Right cardiac atrium (tissue), 5 donors: Measurements from ENCODE around the gene DPP9. TPM values are rescaled to one million over a fixed set of nuclear protein-coding genes. Genes with fewer than 3 reads are reported as not detected.

Experiments
- ATAC-seq, 2 donors: fragments of 200-7000 bp; cut with Tn5 transposase; one replicate each; pipeline versions ENCODE4 v1.8.0 to v1.9.1; 2020; ENCODE audit warnings: moderate library complexity in 2 of 2, mild to moderate bottlenecking in 1 of 2
- DNase-seq, 3 donors: peaks; one replicate each; pipeline ENCODE4 v3.0.0-alpha.2; 2020
- H3K27ac ChIP-seq: one replicate; pipeline ENCODE4 v1.5.1; 2013; ENCODE audit warnings: mild to moderate bottlenecking, low read length, control low read depth, moderate library complexity
- H3K27me3 ChIP-seq: one replicate; pipeline ENCODE4 v1.6.1; 2013; ENCODE audit not compliant: control insufficient read depth, insufficient read depth
- H3K4me1 ChIP-seq: one replicate; pipeline ENCODE4 v1.6.1; 2013; ENCODE audit warnings: low read length; ENCODE audit not compliant: control insufficient read depth, insufficient read depth
- H3K4me3 ChIP-seq: one replicate; pipeline ENCODE4 v1.5.1; 2013; ENCODE audit warnings: low read length, control low read depth
- H3K9me3 ChIP-seq: one replicate; pipeline ENCODE4 v1.6.1; 2013; ENCODE audit warnings: low read length; ENCODE audit not compliant: control insufficient read depth
- WGBS: extraction: QIAGEN DNeasy Blood & Tissue Kit; methylation state at CpG from one replicate; pipeline ENCODE4 v1.1.7; 2013; 5-methylcytosine and 5-hydroxymethylcytosine counted together
- intact Hi-C, 4 donors: fragments of 100-400 bp; cut with DNase I; formaldehyde crosslinking; loops; one replicate each; pipeline versions ENCODE4 v1.11.0 to v1.14.0; 2022 to 2023
- polyA plus RNA-seq: library from polyadenylated mRNA; stranded (reverse); fragments of 200-250 nt; gene quantifications from one replicate; pipeline ENCODE4 v1.2.3, GENCODE V29; 2013
- total RNA-seq, 4 donors: library from RNA; stranded (reverse); fragmentation: NEBNext Ultra II Directional; extraction: Animal tissue kit (Norgen Biotek cat#: 25700); gene quantifications; one replicate each; pipeline ENCODE4 v1.2.1, GENCODE V29; 2021
- donor health status: healthy with polysubstance abuse.
- donor health status: DM: no; HTN: yes; CAD: no.
- donor health status: DM: no; HTN: no; CAD: no.
- donor health status: DM: no; HTN: yes; CAD: no; lungs with severe emphysema.
- donor health status: DM: yes; HTN: yes; CAD: no.

The DPP9 gene
- total and polyA plus RNA-seq, 5 donors: 27.0 to 43.9 (median 36.1) TPM

GRCh38 chr19:4695224-4695731, 28.4 kb downstream of the DPP9 start:
- Histone ChIP-seq H3K4me1 (no peaks in the 10 kb centered on the region), H3K27ac (peak overlapping the region; percentile 61), H3K9me3 (no peaks in the 10 kb centered on the region), H3K4me3 (no peak overlapping the region), H3K27me3 (no peaks in the 10 kb centered on the region)
- DNase-seq (peak in 1 of 3 donors; percentile 69), ATAC-seq (peak; percentile 40 to 63)
- 69% methylated on average over 19 of the region's 19 CpGs for WGBS
- intact Hi-C loops: no loop called here

DNA sequence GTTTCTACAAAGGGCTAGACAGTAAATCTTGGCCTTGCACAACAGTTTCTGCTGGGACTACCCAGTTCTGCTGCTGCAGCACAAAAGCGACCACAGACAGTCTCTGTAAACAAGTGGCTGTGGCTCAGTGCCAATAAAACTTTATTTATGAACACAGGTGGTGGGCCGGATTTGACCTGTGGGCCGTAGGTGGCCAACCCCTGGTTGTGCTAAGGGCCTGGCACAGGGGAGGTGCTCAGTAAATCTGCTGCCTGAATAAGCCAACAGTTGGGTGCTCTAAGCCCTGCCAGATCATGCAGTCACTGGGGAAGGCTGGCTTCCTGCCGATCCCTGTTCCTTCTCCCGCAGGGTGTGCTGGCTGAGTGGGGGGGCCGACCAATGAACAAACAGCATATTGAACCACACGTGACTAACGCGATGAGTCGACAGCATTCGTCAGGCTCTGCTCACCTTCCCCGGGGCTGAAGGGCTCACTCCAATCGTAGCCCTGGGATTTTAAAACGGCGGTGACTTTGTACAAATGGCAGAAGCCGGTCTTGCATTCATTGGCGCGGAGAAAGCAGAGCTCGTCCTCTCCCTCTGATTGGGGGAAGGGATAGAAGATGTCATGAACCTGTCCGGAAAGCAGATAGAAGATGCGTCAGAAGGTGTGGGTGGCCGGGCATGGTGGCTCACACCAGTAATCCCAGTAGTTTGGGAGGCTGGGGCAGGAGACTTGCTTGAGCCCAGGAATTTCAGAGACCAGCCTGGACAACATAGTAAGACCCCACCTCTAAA, 29.2 kb downstream of the DPP9 start:
- no peak overlapping the region for H3K4me3 ChIP-seq
- ATAC-seq (peak in 1 of 2 donors; percentile 24), DNase-seq (peak; percentile 48 to 72 (median 70))
- no peaks in the 10 kb centered on the region for H3K27me3 ChIP-seq
- no peaks in the 10 kb centered on the region for H3K4me1 ChIP-seq
- H3K27ac ChIP-seq: peak overlapping the region; percentile 41
- H3K9me3 ChIP-seq: no peaks in the 10 kb centered on the region
- 83% methylated on average over 22 of the region's 22 CpGs for WGBS
- intact Hi-C loops: no loop called here

DNA sequence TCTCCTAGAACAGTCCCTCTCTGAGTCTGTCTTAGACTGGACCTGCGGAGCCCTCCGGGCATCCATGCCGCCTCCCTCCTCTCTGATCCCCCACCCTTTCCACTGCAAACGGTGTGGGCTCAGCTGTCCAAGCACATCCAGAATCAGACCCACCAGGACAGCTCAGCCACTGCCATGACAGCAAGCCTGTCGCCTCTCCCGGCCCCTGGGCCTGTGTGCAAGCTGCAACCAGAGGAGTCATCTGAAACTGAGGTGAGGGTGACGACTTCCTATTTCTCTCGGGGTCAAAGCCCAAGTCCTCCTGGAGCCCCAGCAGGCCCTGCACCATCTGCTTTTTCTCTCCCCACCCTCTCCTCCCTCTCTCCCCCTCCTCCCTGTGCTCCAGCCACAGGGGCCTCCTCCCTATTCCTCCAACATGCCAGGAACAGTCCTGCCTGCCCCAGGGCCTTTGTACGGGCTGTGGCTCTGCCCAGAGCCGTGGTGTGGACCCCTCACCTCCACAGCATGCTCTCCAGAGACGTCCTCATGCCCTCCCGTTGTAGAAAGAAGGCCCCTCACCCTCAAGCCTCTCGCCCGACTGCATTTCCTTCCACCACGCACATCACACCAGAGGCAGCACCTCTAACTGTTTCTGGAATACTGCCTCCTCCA, 30.0 kb downstream of the DPP9 start:
- ATAC-seq: no peak
- no peak for DNase-seq
- H3K27me3 ChIP-seq: no peaks in the 10 kb centered on the region
- no peaks in the 10 kb centered on the region for H3K9me3 ChIP-seq
- no peak overlapping the region for H3K27ac ChIP-seq
- intact Hi-C loops: no loop called here
- H3K4me3 ChIP-seq: no peak overlapping the region
- no peaks in the 10 kb centered on the region for H3K4me1 ChIP-seq
- 91% methylated on average over 15 of the region's 15 CpGs for WGBS

GRCh38 chr19:4693078-4693350, 30.6 kb downstream of the DPP9 start:
- Histone ChIP-seq H3K27ac (no peak overlapping the region), H3K9me3 (no peaks in the 10 kb centered on the region), H3K4me1 (no peaks in the 10 kb centered on the region), H3K4me3 (no peak overlapping the region), H3K27me3 (no peaks in the 10 kb centered on the region)
- intact Hi-C loops: no loop called here
- WGBS: 92% methylated on average over 7 of the region's 7 CpGs
- DNase-seq: peak in 1 of 3 donors; percentile 55
- ATAC-seq: no peak

DNA sequence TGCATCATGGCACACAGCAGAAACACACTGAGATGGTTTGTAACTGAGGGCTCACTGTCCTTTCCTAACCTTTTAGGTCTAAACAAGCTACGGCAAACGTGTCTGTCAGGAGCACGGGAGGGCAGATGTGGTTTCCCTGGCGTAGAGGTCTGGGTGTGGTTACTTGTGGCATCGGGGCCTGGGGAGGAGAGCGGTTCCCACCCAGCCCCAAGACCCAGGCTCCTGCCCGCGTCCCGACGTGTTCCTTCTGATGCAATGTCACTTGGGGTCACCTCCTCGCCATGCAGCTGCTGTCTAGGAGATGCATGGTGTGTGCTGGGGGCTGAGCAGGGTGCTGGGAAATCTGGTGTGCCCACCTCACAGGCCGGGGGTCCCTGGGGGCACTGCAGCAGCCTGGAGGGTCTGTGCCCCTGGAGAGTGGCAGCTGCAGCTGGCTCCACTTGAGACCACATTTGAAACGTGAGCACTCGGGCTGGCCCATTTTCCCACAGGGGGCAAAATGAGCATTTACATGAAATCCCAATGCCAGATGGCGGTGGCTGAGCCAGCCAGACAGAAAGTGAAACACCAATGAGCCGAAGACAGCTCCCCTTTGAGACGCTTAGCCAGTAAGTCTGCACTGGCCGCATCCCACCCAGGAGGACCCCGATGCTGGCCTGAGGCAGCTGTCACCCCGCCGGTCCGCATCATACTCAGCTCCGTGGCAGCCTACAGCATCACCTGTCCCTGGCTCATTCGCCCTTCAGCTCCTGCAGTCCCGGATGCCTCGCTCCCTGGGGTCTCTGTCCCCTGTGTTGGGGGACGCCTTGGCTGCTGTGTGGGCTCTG, 31.2 kb downstream of the DPP9 start:
- WGBS: 89% methylated on average over 27 of the region's 27 CpGs
- intact Hi-C loops: no loop called here
- ATAC-seq (no peak), DNase-seq (no peak)
- H3K9me3 ChIP-seq: no peaks in the 10 kb centered on the region
- no peak overlapping the region for H3K27ac ChIP-seq
- no peaks in the 10 kb centered on the region for H3K4me1 ChIP-seq
- H3K4me3 ChIP-seq: no peak overlapping the region
- H3K27me3 ChIP-seq: no peaks in the 10 kb centered on the region

DNA sequence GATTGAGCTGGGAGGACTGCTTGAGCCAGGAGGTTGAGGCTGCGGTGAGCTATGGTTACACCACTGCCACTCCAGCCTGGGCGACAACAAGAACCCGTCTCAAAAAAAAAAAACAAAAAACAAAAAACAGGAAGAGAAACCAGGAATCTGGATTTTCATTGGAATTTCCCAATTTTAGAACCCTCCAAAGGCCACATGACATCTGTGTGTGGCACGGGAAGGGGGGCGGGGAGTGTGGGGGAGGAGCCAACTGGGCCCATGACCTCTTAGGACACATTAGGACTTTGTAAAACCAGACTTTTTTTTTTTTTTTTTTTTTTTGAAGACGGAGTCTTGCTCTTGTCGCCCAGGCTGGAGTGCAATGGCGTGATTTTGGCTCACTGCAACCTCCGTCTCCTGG, 32.3 kb downstream of the DPP9 start:
- Histone ChIP-seq H3K27me3 (no peaks in the 10 kb centered on the region), H3K4me3 (no peak overlapping the region), H3K4me1 (no peaks in the 10 kb centered on the region), H3K9me3 (no peaks in the 10 kb centered on the region), H3K27ac (no peak overlapping the region)
- ATAC-seq: no peak
- peak in 2 of 3 donors; percentile 79 to 84 for DNase-seq
- intact Hi-C loops: no loop called here
- 84% methylated on average over 9 of the region's 9 CpGs for WGBS

DNA sequence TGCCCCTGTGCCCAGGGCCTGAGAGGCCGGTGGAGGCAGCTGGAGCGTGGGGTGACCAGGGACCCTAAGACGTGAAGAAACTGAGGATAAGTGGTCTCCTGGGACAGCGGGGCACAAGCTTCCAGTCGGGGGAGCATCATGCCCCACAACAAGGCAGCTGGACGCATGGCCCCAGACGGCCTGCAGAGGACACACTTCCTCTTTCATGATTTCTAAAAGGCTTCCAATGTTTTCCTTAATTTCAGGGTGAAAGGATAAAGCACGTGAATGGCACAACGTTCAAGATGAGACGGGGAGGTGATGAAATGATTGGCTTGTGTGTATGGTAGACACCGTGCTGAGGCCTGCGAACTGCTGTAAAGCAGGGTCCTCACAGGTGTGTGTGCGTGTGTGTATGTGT, 33.3 kb downstream of the DPP9 start:
- Histone ChIP-seq H3K4me1 (no peaks in the 10 kb centered on the region), H3K9me3 (no peaks in the 10 kb centered on the region), H3K27ac (no peak overlapping the region), H3K4me3 (no peak overlapping the region), H3K27me3 (no peaks in the 10 kb centered on the region)
- WGBS: 79% methylated on average over 13 of the region's 13 CpGs
- ATAC-seq: no peak
- DNase-seq: peak in 1 of 3 donors; percentile 49
- intact Hi-C loops: no loop called here

- Histone ChIP-seq H3K4me3 (no peak overlapping the region), H3K9me3 (no peaks in the 10 kb centered on the region), H3K4me1 (no peaks in the 10 kb centered on the region), H3K27me3 (no peaks in the 10 kb centered on the region), H3K27ac (no peak overlapping the region)
- 95% methylated on average over 19 of the region's 19 CpGs for WGBS
- ATAC-seq: no peak
- intact Hi-C loops: no loop called here
- peak in 1 of 3 donors; percentile 47 for DNase-seq
Measured at GRCh38 chr19:4689403-4689802, 34.2 kb downstream of the DPP9 start.

- intact Hi-C loops: no loop called here
- no peak for ATAC-seq
- Histone ChIP-seq H3K27ac (no peak overlapping the region), H3K27me3 (no peaks in the 10 kb centered on the region), H3K4me3 (no peak overlapping the region), H3K4me1 (no peaks in the 10 kb centered on the region), H3K9me3 (no peaks in the 10 kb centered on the region)
- DNase-seq: peak in 1 of 3 donors; percentile 37
- 95% methylated on average over 26 of the region's 26 CpGs for WGBS
Measured at GRCh38 chr19:4688587-4688986, 35.1 kb downstream of the DPP9 start.

DNA sequence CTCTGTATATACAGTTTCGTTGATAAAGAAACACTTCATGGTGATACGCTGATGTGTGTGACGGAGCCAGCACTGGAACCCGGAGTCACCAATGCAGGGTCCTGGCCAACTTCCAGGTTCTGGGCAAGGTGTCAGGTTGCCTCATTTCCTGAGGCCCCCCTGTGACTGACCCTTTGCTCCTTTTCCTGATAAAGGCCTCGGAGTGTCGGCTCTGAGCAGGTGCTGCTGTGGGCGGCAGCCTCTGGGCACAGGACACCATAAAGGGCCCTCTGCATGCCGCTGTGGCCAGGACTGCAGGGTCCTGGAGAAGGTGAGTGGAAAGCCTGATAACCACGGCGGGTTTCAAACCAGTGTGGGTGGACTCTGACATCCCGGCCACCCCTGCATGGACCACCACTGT, 36.2 kb downstream of the DPP9 start:
- H3K4me1 ChIP-seq: no peaks in the 10 kb centered on the region
- H3K27ac ChIP-seq: no peak overlapping the region
- peak in 1 of 3 donors; percentile 57 for DNase-seq
- ATAC-seq: peak in 1 of 2 donors; percentile 3
- H3K4me3 ChIP-seq: no peak overlapping the region
- H3K9me3 ChIP-seq: no peaks in the 10 kb centered on the region
- intact Hi-C loops: no loop called here
- no peaks in the 10 kb centered on the region for H3K27me3 ChIP-seq
- 59% methylated on average over 11 of the region's 11 CpGs for WGBS

GRCh38 chr19:4686700-4687099, 36.9 kb downstream of the DPP9 start:
- Histone ChIP-seq H3K27me3 (no peaks in the 10 kb centered on the region), H3K4me1 (no peaks in the 10 kb centered on the region), H3K27ac (no peak overlapping the region), H3K4me3 (no peak overlapping the region), H3K9me3 (no peaks in the 10 kb centered on the region)
- WGBS: 93% methylated on average over 10 of the region's 10 CpGs
- DNase-seq (no peak), ATAC-seq (no peak)
- intact Hi-C loops: no loop called here
